IPS DF 4.7 (cell line): ENCODE measurements around the gene VENTX.

ENCODE experiments used
- DNase-seq: peaks from one replicate; pipeline ENCODE4 v3.0.0-alpha.2; 2013; ENCODE audit warnings: low spot score; ENCODE audit errors: extremely low read depth

Gene VENTX

GRCh38 chr10:133235265-133235855, 2.3 kb upstream of the VENTX start:
- DNase-seq = no peak

GRCh38 chr10:133235932-133236331, 1.7 kb upstream of the VENTX start:
- no peak for DNase-seq

GRCh38 chr10:133236401-133237240, 1.0 kb upstream of the VENTX start:
- DNase-seq = no peak

- no peak for DNase-seq
Observed at GRCh38 chr10:133237241-133237587, 441 bp upstream of the VENTX start.

GRCh38 chr10:133238466-133238804, 780 bp downstream of the VENTX start:
- no peak for DNase-seq

- DNase-seq = no peak
Observed at GRCh38 chr10:133239990-133240389, 2.3 kb downstream of the VENTX start.

- DNase-seq = no peak
Observed at GRCh38 chr10:133241501-133242205, 4.0 kb downstream of the VENTX start.

- DNase-seq = no peak
Observed at GRCh38 chr10:133242611-133243356, 5.1 kb downstream of the VENTX start.

- DNase-seq = no peak
Observed at GRCh38 chr10:133243593-133243992, 5.9 kb downstream of the VENTX start.

- DNase-seq = no peak
Observed at GRCh38 chr10:133245439-133246235, 8.0 kb downstream of the VENTX start.

GRCh38 chr10:133246236-133246626, 8.6 kb downstream of the VENTX start:
- DNase-seq = no peak

GRCh38 chr10:133247681-133248333, 10.2 kb downstream of the VENTX start:
- no peak for DNase-seq

GRCh38 chr10:133248334-133248715, 10.7 kb downstream of the VENTX start:
- DNase-seq = no peak

- DNase-seq = no peak
Observed at GRCh38 chr10:133249094-133249780, 11.6 kb downstream of the VENTX start.

GRCh38 chr10:133249975-133250754, 12.5 kb downstream of the VENTX start:
- DNase-seq = no peak

- DNase-seq = no peak
Observed at GRCh38 chr10:133251388-133252222, 13.9 kb downstream of the VENTX start.

GRCh38 chr10:133252223-133252552, 14.5 kb downstream of the VENTX start:
- DNase-seq = no peak

- no peak for DNase-seq
Observed at GRCh38 chr10:133253361-133253955, 15.8 kb downstream of the VENTX start.
